Stimulated activated CD8-positive, alpha-beta memory T cell treated with anti-CD3 and anti-CD28 coated beads, Interleukin-12 subunit alpha, Interleukin-12 subunit beta, amount 100 ng/mL, for 24 hours (primary cell): ENCODE results near the gene IFNL1.
A peak's percentile ranks its signal among the peaks of the same experiment; 100 is the strongest.
"Not testable (repeated sequence)": the region's sequence is repeated elsewhere in the genome, so short reads cannot be mapped to it uniquely, and the experiment has no call there.

Experiments used
- DNase-seq: peaks from one replicate; pipeline ENCODE4 v3.0.0-alpha.2; 2020; ENCODE audit errors: extremely low read depth

The IFNL1 gene

GRCh38 chr19:39332293-39332692 lies 36.1 kb downstream of the IFNL1 start:
- no peak for DNase-seq

- DNase-seq, result not testable (repeated sequence)
Observed at GRCh38 chr19:39332738-39333137, 36.5 kb downstream of the IFNL1 start.

DNA sequence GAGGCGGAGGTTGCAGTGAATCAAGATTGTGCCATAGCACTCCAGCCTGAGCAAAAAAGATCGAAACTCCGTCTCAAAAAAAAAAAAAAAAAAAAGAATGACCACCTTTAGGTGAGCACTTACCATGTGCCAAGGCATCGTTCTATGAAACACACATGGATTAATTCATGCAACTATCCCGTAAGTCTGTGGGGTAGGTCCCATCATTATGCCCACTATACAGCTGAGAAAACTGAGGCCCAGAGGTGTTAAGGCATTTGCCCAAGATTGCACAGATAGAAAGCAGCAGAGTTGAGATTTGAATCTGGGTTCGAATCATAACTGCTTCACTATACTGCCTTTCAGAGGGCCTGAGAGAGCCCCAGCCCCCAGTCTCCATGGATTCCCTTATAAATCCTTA lies 37.3 kb downstream of the IFNL1 start:
- DNase-seq, result no peak

GRCh38 chr19:39334444-39334976 lies 38.3 kb downstream of the IFNL1 start:
- no peak for DNase-seq

DNA sequence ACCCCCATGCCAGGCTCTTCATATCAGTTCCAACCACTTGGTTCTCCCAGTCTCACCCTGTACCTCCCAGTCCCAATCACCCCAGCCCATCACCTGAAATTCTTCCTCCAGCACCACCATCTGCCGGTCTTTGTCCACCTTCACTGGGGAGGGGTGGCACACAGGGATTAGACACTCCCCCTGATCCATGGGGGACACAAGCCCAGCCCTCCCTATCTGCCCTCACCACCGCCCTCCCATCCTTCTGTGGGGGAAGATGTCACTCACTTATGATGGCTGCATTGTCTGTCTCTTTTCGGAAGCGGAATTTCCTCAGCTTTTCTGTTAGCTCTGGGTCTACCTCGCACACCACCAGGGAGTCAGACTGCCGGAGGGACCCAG lies 39.0 kb downstream of the IFNL1 start:
- no peak for DNase-seq

- no peak for DNase-seq
Observed at GRCh38 chr19:39336483-39336882, 40.3 kb downstream of the IFNL1 start.

- no peak for DNase-seq
Observed at GRCh38 chr19:39339674-39340073, 43.5 kb downstream of the IFNL1 start.

DNA sequence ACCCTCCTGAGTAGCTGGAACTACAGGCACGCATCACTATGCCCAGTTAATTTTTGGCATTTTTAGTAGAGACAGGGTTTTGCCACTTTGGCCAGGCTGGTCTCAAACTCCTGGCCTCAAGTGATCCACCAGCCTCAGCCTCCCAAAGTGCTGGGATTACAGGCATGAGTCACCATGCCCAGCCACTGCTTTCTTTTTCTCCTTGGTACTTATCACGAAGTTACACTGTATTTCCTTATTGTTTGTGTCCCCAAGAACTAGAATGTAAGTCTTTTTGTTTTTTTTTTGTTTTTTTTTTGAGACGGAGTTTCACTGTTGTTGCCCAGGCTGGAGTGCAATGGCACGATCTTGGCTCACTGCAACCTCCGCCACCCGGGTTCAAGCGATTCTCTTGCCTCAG lies 43.9 kb downstream of the IFNL1 start:
- DNase-seq, result not testable (repeated sequence)

DNA sequence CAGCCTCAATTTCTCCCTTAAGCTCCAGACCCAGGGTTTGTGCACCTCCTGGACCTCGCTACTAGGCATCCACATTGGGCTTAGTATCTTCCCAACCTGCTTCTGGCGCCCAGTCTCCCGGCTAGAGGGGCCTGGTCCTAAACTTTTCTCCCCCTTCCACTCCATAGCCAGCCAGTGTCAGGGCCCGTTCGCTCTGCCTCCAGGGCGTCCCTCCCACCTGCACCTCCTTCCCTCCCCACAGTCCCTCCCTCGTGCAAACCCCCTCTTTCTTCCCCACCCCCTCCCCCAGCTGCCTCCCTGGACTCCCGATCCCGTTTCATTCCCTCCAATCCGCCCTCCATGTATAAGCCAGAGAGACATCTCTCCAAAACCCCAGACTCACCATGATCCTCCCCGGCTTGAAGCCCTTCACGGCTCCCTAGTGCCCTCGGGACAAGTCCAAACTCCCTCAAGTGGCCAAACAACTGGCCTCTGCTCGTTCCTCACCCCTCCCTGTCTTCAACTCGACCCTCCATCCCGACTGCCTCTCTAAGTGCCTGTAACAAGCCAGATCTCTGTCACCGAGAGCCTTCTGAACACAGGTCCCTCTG lies 45.0 kb downstream of the IFNL1 start:
- DNase-seq, result no peak

DNA sequence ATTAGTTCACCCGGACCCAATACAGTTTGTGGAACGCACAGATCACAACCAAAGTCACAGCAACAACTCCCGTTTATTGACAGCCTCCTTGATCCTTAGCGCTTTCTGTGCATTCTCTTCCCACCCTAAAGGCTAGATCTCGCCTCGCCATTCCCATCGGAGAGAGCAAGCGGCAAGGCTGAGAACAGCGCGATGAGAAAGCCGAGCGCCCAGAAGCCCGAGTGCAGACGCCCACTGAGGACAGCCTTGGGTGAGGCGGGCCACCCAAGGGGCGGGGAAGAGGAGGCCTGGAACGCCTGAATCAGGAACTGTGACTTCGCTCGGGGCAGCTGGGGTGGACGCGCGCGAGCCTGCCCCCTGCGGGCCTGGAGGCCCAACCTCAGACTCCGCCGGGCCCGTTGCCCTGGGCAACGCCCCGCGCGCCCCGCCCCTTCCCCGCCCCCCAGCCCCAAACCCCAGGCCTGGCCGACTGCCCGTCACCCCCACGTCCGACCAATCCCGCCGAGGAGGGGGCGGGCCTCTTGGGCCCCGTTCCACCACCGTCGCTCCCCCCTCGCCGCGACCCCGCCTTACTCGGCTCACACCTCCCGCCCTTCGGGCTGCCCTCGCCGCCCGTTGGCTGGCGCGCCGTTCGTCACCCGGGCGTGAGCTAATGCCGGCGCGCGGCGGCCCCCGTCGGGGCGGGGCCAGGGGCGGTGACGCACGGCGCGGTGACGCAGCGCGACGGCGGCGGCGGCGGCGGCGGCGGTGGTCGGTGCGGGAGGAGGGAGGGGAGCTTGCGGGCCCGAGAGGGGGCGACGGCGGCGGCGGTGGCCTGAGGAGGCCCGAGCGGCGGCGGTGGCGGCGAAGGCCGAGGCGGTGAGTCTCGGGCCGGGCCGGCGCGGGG lies 45.8 kb downstream of the IFNL1 start, which contains the start of gene SAMD4B:
Gene SAMD4B, plus strand, starts transcription at position 703 of the 886 bp plus-strand sequence. CDS start 14,473 bp downstream, outside the sequence.
- peak; percentile 98 for DNase-seq

DNA sequence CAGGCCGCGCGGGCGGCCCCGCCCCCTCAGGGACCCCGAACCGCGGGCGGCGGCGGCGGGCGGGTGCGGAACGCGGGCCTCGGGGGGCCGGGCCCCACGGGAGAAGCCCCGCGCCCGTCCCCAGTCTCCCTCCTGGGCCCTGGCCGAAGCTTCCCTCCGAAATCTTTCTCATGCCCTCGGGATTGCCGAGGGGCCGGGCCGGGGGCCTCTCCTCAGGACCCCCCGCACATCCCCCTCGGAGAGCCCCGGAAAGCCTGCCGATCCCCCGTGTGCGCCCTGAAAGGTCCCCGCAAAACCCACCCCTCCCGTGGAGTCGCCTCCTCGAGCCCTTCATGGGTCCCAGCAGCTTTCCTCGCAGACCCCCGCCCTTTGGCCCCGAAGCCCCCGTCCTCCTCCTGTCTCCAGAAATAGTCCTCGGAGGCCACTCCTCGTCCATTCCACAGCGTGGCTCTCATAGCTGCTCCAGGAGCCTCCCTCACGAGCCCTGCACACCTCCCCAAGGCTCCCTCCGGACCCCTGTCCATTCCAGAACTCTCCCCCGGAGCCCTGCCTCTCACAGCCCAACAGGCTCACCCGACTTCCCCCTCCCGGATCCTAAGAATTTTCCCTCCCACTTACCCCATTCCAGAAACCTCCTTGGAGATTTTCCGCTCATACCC lies 46.6 kb downstream of the IFNL1 start:
- no peak for DNase-seq

- DNase-seq, result no peak
Observed at GRCh38 chr19:39345956-39346355, 49.7 kb downstream of the IFNL1 start.

- no peak for DNase-seq
Observed at GRCh38 chr19:39347332-39348164, 51.3 kb downstream of the IFNL1 start.
